KMS-11 (cell line): ENCODE data around the gene SNHG17.
A peak's percentile ranks its signal among the peaks of the same experiment; 100 is the strongest.

Experiments
- H2AFZ ChIP-seq: fragments of 200-600 bp; sonication (generic); 2 replicates; pipeline ENCODE4 v1.6.1; 2016; ENCODE audit warnings: antibody characterized with exemption, mixed run types, low read depth
- H3K27ac ChIP-seq: fragments of 200-600 bp; sonication (generic); 2 replicates; pipeline ENCODE4 v1.6.1; 2016; ENCODE audit warnings: mild to moderate bottlenecking, mixed run types
- H3K27me3 ChIP-seq: fragments of 200-600 bp; sonication (generic); 2 replicates; pipeline ENCODE4 v1.6.1; 2017; ENCODE audit warnings: mild to moderate bottlenecking, low read depth, mixed run types, moderate library complexity; ENCODE audit not compliant: insufficient read depth
- H3K36me3 ChIP-seq: fragments of 200-600 bp; sonication (generic); 2 replicates; pipeline ENCODE4 v1.6.1; 2017; ENCODE audit warnings: mild to moderate bottlenecking, mixed run types; ENCODE audit not compliant: insufficient read depth
- H3K4me1 ChIP-seq: fragments of 200-600 bp; sonication (generic); 2 replicates; pipeline ENCODE4 v1.6.1; 2016; ENCODE audit warnings: mild to moderate bottlenecking, low read depth, mixed run types; ENCODE audit not compliant: poor library complexity, severe bottlenecking
- H3K4me2 ChIP-seq: fragments of 200-600 bp; sonication (generic); 2 replicates; pipeline ENCODE4 v1.7.0; 2016; ENCODE audit warnings: mild to moderate bottlenecking, mixed run types
- H3K4me3 ChIP-seq: fragments of 200-600 bp; sonication (generic); IDR thresholded peaks from 2 replicates; pipeline ENCODE4 v1.6.1; 2017; ENCODE audit warnings: low read depth, low read length, mixed read lengths; ENCODE audit not compliant: insufficient read depth
- H3K79me2 ChIP-seq: fragments of 200-600 bp; sonication (generic); 2 replicates; pipeline ENCODE4 v1.6.1; 2016; ENCODE audit warnings: low read depth, mixed run types; ENCODE audit not compliant: insufficient read depth
- H3K9ac ChIP-seq: fragments of 200-600 bp; sonication (generic); 2 replicates; pipeline ENCODE4 v1.6.1; 2016; ENCODE audit warnings: mild to moderate bottlenecking, mixed run types
- H4K20me1 ChIP-seq: fragments of 200-600 bp; sonication (generic); 2 replicates; pipeline ENCODE4 v1.6.1; 2016; ENCODE audit warnings: mild to moderate bottlenecking, mixed run types; ENCODE audit not compliant: insufficient read depth
- CTCF ChIP-seq: fragments of 200-600 bp; sonication (generic); conservative IDR thresholded peaks from 2 replicates; pipeline ENCODE4 v1.6.1; 2017; ENCODE audit warnings: low read depth, mild to moderate bottlenecking, antibody characterized with exemption, low read length, moderate library complexity, mixed read lengths

The SNHG17 gene

GRCh38 chr20:38430679-38431325 lies 4.3 kb downstream of the SNHG17 start:
- H3K4me2 ChIP-seq = peak overlapping the region; percentile 6; the same call in 1 of the 2 replicates
- no peaks in the 10 kb centered on the region for H3K27me3 ChIP-seq
- H2AFZ ChIP-seq = no peak overlapping the region
- no peak overlapping the region for H3K4me3 ChIP-seq
- peaks cover 94% of the 10 kb centered on the region for H3K79me2 ChIP-seq
- peaks cover 71% of the 10 kb centered on the region; the same call in 1 of the 2 replicates for H3K36me3 ChIP-seq
- no peak overlapping the region for H3K27ac ChIP-seq
- no peak for TF ChIP-seq CTCF
- H3K9ac ChIP-seq = no peak overlapping the region
- peaks cover 67% of the 10 kb centered on the region for H4K20me1 ChIP-seq
- H3K4me1 ChIP-seq = peaks cover 43% of the 10 kb centered on the region

GRCh38 chr20:38429301-38429700 lies 5.8 kb downstream of the SNHG17 start:
- Histone ChIP-seq H3K4me2 (no peak overlapping the region), H3K4me1 (peaks cover 43% of the 10 kb centered on the region), H4K20me1 (peaks cover 79% of the 10 kb centered on the region)

GRCh38 chr20:38428800-38429199 lies 6.3 kb downstream of the SNHG17 start:
- H3K4me3 ChIP-seq = no peak overlapping the region
- H3K27ac ChIP-seq = no peak overlapping the region
- peaks cover 78% of the 10 kb centered on the region; the same call in 1 of the 2 replicates for H3K36me3 ChIP-seq
- H3K27me3 ChIP-seq = no peaks in the 10 kb centered on the region
- peaks cover 84% of the 10 kb centered on the region for H4K20me1 ChIP-seq
- TF ChIP-seq CTCF = no peak
- peaks cover 100% of the 10 kb centered on the region for H3K79me2 ChIP-seq
- peaks cover 42% of the 10 kb centered on the region for H3K4me1 ChIP-seq
- no peak overlapping the region for H3K4me2 ChIP-seq
- no peak overlapping the region for H3K9ac ChIP-seq
- H2AFZ ChIP-seq = no peak overlapping the region

More at GRCh38 chr20:38429301-38429700, 5.8 kb downstream of the SNHG17 start:
- Histone ChIP-seq H3K27ac (no peak overlapping the region), H2AFZ (no peak overlapping the region), H3K4me3 (no peak overlapping the region), H3K36me3 (peaks cover 81% of the 10 kb centered on the region; the same call in 1 of the 2 replicates), H3K27me3 (no peaks in the 10 kb centered on the region), H3K79me2 (peaks cover 100% of the 10 kb centered on the region), H3K9ac (no peak overlapping the region)
- no peak for TF ChIP-seq CTCF

GRCh38 chr20:38427655-38428023 lies 7.5 kb downstream of the SNHG17 start:
- Histone ChIP-seq H3K4me3 (no peak overlapping the region), H3K4me1 (peaks cover 31% of the 10 kb centered on the region), H3K36me3 (peaks cover 74% of the 10 kb centered on the region; the same call in 1 of the 2 replicates), H4K20me1 (peaks cover 84% of the 10 kb centered on the region), H3K79me2 (peaks cover 97% of the 10 kb centered on the region), H3K27me3 (no peaks in the 10 kb centered on the region), H3K27ac (no peak overlapping the region), H3K4me2 (no peak overlapping the region), H3K9ac (no peak overlapping the region), H2AFZ (no peak overlapping the region)
- no peak for TF ChIP-seq CTCF
